ENCODE results near the gene RAB3C.

The RAB3C gene

GRCh38 chr5:58671155-58671554 is 88.3 kb downstream of the RAB3C start:
- no peaks in the 10 kb centered on the region for H3K79me2 ChIP-seq (ENCODE audit: insufficient read depth, low read depth)
- no peak for TF ChIP-seq CTCF (conservative IDR thresholded peaks at IDR 0.05; ENCODE audit: low read depth, low read length)
- no peak overlapping the region for H2AFZ ChIP-seq (ENCODE audit: low read depth)
- H3K36me3 ChIP-seq (ENCODE audit: insufficient read depth): no peaks in the 10 kb centered on the region
- H3K27me3 ChIP-seq (ENCODE audit: insufficient read depth, low read depth): no peaks in the 10 kb centered on the region
- H3K27ac ChIP-seq: no peak overlapping the region
- H3K4me2 ChIP-seq: no peak overlapping the region
- no peak overlapping the region for H3K4me3 ChIP-seq (IDR thresholded peaks at IDR 0.05; ENCODE audit: insufficient read depth, low read depth, low read length)
- no peak overlapping the region for H3K9ac ChIP-seq
- H3K4me1 ChIP-seq (ENCODE audit: low read depth, poor library complexity, severe bottlenecking): no peaks in the 10 kb centered on the region
- no peaks in the 10 kb centered on the region for H4K20me1 ChIP-seq (ENCODE audit: insufficient read depth)

- no peaks in the 10 kb centered on the region for H3K27me3 ChIP-seq (ENCODE audit: insufficient read depth, low read depth)
- TF ChIP-seq CTCF (conservative IDR thresholded peaks at IDR 0.05; ENCODE audit: low read depth, low read length): no peak
- no peak overlapping the region for H3K4me2 ChIP-seq
- no peaks in the 10 kb centered on the region for H3K79me2 ChIP-seq (ENCODE audit: insufficient read depth, low read depth)
- no peak overlapping the region for H2AFZ ChIP-seq (ENCODE audit: low read depth)
- H3K9ac ChIP-seq: no peak overlapping the region
- H3K4me1 ChIP-seq (ENCODE audit: low read depth, poor library complexity, severe bottlenecking): no peaks in the 10 kb centered on the region
- H3K36me3 ChIP-seq (ENCODE audit: insufficient read depth): no peaks in the 10 kb centered on the region
- H4K20me1 ChIP-seq (ENCODE audit: insufficient read depth): no peaks in the 10 kb centered on the region
- H3K4me3 ChIP-seq (IDR thresholded peaks at IDR 0.05; ENCODE audit: insufficient read depth, low read depth, low read length): no peak overlapping the region
- no peak overlapping the region for H3K27ac ChIP-seq
Measured at GRCh38 chr5:58672521-58672920, 89.6 kb downstream of the RAB3C start.

- no peaks in the 10 kb centered on the region for H3K27me3 ChIP-seq (ENCODE audit: insufficient read depth, low read depth)
- H3K79me2 ChIP-seq (ENCODE audit: insufficient read depth, low read depth): no peaks in the 10 kb centered on the region
- H2AFZ ChIP-seq (ENCODE audit: low read depth): no peak overlapping the region
- H3K4me3 ChIP-seq (IDR thresholded peaks at IDR 0.05; ENCODE audit: insufficient read depth, low read depth, low read length): no peak overlapping the region
- no peak overlapping the region for H3K4me2 ChIP-seq
- H3K4me1 ChIP-seq (ENCODE audit: low read depth, poor library complexity, severe bottlenecking): no peaks in the 10 kb centered on the region
- no peaks in the 10 kb centered on the region for H4K20me1 ChIP-seq (ENCODE audit: insufficient read depth)
- no peak overlapping the region for H3K9ac ChIP-seq
- TF ChIP-seq CTCF (conservative IDR thresholded peaks at IDR 0.05; ENCODE audit: low read depth, low read length): no peak
- no peaks in the 10 kb centered on the region for H3K36me3 ChIP-seq (ENCODE audit: insufficient read depth)
- no peak overlapping the region for H3K27ac ChIP-seq
Measured at GRCh38 chr5:58674070-58674469, 91.2 kb downstream of the RAB3C start.

GRCh38 chr5:58674711-58675110 is 91.8 kb downstream of the RAB3C start:
- H4K20me1 ChIP-seq (ENCODE audit: insufficient read depth): no peaks in the 10 kb centered on the region
- TF ChIP-seq CTCF (conservative IDR thresholded peaks at IDR 0.05; ENCODE audit: low read depth, low read length): no peak
- no peaks in the 10 kb centered on the region for H3K4me1 ChIP-seq (ENCODE audit: low read depth, poor library complexity, severe bottlenecking)
- no peak overlapping the region for H3K4me2 ChIP-seq
- H3K9ac ChIP-seq: no peak overlapping the region
- no peak overlapping the region for H2AFZ ChIP-seq (ENCODE audit: low read depth)
- H3K27ac ChIP-seq: no peak overlapping the region
- no peaks in the 10 kb centered on the region for H3K36me3 ChIP-seq (ENCODE audit: insufficient read depth)
- H3K4me3 ChIP-seq (IDR thresholded peaks at IDR 0.05; ENCODE audit: insufficient read depth, low read depth, low read length): no peak overlapping the region
- no peaks in the 10 kb centered on the region for H3K79me2 ChIP-seq (ENCODE audit: insufficient read depth, low read depth)
- H3K27me3 ChIP-seq (ENCODE audit: insufficient read depth, low read depth): no peaks in the 10 kb centered on the region

- no peak overlapping the region for H3K27ac ChIP-seq
- H3K36me3 ChIP-seq (ENCODE audit: insufficient read depth): no peaks in the 10 kb centered on the region
- H2AFZ ChIP-seq (ENCODE audit: low read depth): no peak overlapping the region
- H4K20me1 ChIP-seq (ENCODE audit: insufficient read depth): no peaks in the 10 kb centered on the region
- H3K27me3 ChIP-seq (ENCODE audit: insufficient read depth, low read depth): no peaks in the 10 kb centered on the region
- H3K4me1 ChIP-seq (ENCODE audit: low read depth, poor library complexity, severe bottlenecking): no peaks in the 10 kb centered on the region
- H3K4me2 ChIP-seq: no peak overlapping the region
- no peak overlapping the region for H3K4me3 ChIP-seq (IDR thresholded peaks at IDR 0.05; ENCODE audit: insufficient read depth, low read depth, low read length)
- H3K9ac ChIP-seq: no peak overlapping the region
- H3K79me2 ChIP-seq (ENCODE audit: insufficient read depth, low read depth): no peaks in the 10 kb centered on the region
- TF ChIP-seq CTCF (conservative IDR thresholded peaks at IDR 0.05; ENCODE audit: low read depth, low read length): no peak
Measured at GRCh38 chr5:58675341-58675740, 92.5 kb downstream of the RAB3C start.
